CD1c-positive myeloid dendritic cell (primary cell): Measurements from ENCODE around the gene ANKRD18A.

Experiments
- DNase-seq: peaks from one replicate; pipeline ENCODE4 v3.0.0-alpha.2; 2016; ENCODE audit errors: extremely low spot score

The ANKRD18A gene

GRCh38 chr9:38620483-38621433, at the start of gene ANKRD18A:
ANKRD18A (minus strand) TSS chr9:38620596; CDS start chr9:38620285, 311 bp downstream.
- DNase-seq, result peak; percentile 74

GRCh38 chr9:38668791-38669466, 48.5 kb upstream of the ANKRD18A start:
- no peak for DNase-seq

- no peak for DNase-seq
These were observed 42.6 kb upstream of the ANKRD18A start for GRCh38 chr9:38662763-38663593.

DNA sequence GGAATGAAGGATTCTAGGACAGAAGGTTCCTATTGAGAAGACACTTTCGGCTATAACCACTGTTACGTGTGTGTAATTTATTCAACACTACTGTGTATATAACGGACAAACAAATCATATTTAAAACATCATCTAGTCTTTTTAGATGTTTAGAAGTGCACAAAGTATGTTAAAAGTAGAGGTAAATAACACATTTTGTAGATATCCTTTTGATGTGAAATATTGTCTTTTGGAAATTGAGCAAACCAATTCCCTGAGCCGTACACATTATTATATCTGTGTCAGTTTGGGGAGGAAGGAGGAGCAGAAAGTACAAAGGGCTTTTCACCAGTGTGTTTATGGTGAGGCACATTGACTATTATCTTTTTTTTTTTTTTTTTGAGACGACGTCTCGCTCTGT, 39.1 kb upstream of the ANKRD18A start:
- DNase-seq, result no peak

DNA sequence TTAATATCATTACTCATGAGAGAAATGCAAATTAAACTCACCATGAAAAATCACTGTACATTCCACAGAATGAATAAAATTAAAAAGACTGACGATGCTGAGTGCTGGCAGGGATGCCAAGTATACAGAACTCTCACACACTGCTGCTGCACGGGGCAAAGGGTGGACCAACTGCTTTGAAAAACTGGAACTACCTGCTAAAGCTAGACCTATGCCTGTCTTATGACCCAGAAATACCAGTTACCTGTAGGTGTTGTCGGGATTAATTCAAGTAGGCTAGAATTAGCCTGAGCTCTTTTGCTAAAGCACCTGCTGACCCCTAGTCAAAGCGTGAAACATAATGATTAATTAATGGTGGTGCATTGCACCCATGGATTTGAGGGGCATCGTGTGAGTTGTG, 36.5 kb upstream of the ANKRD18A start:
- no peak for DNase-seq

DNA sequence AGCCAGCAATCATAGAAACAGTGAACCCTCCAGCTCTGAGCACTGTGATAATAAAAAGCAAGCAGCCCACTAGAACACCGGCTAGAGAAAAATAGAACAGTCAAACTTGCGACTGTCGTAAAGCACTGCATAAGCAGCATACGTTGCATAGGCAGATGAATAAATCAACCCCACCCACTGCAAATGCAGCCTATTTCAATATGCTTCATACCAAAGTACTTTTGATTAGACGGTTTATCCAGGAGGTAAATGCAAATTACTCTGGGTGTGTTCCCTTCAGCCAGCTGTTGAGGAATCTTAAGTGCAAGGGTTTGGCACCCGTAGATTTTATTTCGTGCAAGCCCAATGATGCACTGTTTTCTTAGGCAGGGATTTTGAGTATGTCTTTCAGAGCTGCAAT, 32.1 kb upstream of the ANKRD18A start:
- DNase-seq, result no peak

- no peak for DNase-seq
These were observed 31.6 kb upstream of the ANKRD18A start for GRCh38 chr9:38652044-38652443.

- DNase-seq, result no peak
These were observed 31.1 kb upstream of the ANKRD18A start for GRCh38 chr9:38651400-38652042.

DNA sequence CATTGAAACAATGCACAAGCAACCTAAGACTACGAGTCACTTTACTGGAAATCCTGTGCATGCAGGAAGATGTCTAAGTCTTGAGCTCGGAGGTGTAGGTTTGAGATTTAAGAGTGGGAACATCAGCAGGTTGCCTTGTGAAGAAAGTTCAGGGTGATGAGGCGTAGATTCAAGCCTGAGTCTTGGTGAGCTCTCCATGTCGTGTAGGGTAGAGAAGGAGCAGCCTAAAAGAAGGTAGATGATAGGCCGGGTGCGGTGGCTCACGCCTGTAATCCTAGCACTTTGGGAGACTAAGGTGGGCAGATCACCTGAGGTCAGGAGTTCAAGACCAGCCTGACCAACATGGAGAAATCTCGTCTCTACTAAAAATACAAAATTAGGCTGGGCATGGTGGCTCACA, 30.2 kb upstream of the ANKRD18A start:
- DNase-seq, result no peak

DNA sequence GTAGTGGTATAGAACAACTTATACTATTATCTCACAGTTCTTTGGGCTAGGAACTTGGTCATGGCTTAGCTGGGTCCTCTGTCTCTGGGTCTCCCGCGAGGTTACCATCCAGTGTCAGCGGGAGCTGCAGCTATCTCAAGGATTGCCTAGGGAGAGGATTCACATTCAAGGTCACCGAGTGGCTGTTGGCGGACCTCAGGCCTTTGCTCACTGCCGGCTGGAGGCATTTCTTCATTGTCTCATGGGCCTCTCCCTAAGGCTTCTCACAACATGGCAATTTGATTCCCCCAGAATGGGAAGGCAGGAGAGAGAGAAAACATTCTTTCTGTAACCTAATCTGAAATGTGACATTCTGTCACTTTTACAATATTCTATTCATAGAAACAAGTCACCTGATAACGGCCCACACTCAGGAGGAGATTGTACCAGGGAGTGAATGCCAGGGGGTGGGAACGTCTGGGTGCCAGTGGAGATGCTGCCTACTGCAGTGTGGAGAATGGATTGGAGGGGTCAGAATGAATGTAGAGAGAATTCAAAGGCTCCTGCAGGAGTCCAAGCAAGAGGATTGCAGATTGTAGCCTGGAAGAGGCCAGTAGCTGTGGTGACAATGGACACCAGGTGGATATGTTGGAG, 29.5 kb upstream of the ANKRD18A start:
- DNase-seq, result no peak

- DNase-seq, result no peak
These were observed 24.2 kb upstream of the ANKRD18A start for GRCh38 chr9:38644601-38645000.

DNA sequence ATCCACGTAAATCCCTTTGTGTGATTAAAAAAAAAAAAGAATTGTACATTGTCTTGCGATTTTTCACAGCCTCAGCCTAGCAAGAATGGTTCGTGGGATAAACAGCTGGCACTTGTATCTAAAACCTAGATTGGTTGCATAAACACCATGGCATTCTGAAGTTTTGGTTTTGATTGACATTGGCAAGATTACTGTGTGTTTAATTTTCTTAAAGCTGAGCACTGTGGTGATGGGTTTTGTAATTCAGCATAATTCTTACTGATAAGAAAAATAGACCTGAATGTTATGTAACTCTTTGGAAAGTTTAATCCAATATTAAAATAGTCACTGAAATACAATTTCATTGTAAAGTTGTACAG, 23.4 kb upstream of the ANKRD18A start:
- no peak for DNase-seq

DNA sequence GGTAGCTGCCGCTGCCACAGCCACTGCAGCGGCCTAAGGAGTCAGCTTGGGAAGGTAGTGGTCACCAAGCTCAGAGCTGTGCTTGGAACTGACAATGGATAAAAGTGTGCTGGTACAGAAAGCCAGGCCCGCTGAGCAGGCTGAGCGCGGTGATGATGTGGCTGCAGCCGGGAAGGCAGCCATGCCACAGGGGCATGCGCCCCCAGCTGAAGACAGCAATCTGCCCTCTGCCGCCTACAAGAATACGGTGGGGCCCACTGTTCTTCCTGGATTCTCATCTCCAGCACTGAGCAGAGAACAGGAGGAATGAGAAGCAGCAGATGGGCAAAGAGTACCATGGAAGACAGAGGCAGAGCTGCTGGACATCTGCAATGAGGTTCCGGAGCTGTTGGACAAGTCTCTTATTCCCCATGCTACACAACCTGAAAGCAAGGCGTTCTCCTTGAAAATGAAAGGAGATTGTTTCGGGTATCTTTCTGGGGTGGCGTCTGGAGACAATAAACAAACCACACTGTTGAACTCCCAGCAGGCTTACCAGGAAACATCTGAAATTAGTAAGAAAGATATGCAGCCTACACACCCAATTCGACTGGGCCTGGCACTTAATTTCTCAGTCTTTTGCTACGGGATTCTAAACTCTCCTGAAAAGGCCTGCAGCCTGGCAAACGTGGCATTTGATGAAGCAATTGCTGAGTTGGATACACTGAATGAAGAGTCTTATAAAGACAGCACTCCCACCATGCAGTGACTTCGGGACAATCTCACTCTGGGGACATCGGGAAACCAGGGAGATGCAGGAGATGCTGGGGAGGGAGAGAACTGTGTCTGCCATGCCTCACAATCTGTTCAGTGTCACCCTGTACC, 22.8 kb upstream of the ANKRD18A start:
- no peak for DNase-seq

DNA sequence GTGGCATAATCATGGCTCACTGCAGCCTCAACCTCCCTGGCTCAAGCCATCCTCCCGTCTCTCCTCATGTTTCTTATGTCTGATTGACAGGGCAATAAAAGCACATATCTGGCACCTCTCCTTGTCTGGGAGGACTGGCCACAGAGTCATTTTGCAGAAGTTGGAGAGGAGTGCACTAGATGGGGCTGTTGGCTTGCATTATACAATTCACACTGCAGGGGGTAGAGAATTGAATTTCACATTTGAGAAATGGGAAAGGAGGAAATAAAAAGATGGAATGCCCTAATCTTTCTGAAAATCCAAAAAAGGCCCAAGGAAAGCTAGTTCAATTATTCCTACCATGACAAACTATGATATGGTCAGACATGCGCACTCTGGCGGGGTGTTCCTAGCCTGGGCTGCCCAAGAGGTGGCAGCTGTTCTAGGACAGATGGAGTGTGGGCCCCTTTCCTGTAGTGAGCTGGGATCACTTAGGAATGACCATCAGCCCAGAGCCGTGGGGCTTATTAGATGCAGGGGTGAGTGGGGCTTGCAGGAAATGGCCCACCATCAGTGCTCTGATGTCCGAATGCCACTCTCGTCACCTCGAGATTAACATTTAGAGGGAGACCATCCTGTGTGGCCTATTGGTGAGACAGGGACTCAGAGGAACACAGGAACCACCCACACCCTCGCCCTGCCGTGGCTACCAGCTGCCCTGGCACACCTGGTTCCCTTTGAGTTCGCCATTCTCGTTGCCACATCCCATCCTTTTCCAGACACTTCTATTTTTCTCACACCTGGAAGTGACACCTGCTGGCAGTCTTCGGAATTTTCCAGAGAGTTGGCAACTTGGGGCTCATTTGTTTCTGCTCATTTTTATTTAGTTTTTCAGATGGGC, 21.8 kb upstream of the ANKRD18A start:
- DNase-seq, result peak; percentile 48

DNA sequence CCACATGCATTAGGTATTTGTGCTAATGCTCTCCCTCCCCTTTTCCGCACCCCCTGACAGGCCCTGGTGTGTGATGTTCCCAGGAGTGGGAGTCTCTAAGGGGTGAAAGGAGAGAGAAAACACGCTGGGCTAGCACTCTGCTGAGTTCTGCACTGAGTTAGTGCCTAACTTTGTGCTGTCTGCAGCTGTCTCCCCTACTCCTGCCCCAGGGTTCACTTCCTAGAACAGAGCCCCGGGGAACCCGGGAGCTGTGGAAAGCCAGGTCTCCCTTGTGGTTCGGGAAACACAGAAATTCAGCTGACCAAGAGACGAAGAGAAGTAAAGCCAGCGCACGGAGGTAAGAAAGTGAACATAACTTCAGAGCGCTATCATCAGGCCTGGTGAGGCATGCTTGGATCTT, 20.7 kb upstream of the ANKRD18A start:
- DNase-seq, result no peak

- DNase-seq, result no peak
These were observed 19.2 kb upstream of the ANKRD18A start for GRCh38 chr9:38639577-38639940.

- no peak for DNase-seq
These were observed 18.6 kb upstream of the ANKRD18A start for GRCh38 chr9:38638881-38639576.

GRCh38 chr9:38634315-38634714, 13.9 kb upstream of the ANKRD18A start:
- no peak for DNase-seq

DNA sequence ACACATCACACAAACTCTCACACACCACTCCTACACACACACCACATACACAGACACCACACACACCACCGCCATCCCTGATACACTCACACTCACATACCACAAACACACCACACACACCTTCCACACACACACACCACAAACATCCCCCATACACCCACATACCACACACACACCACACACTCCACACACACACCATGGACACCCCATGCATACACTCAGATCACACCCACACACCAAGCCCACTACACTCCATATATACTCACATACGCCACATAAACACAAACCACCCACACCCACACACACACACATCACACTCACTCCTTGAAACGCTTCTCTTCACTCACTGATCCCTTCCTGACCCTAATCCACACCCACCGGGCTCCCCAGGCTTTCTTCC, 9.1 kb upstream of the ANKRD18A start:
- DNase-seq, result no peak
